SK-N-SH treated with all-trans-retinoic acid at 6 μM for 48 hours (cell line): ENCODE measurements around the gene AHCYL2.

Source experiments
- ARNTL ChIP-seq: fragments of 450-650 bp; formaldehyde crosslinking; IDR thresholded peaks from 2 replicates; pipeline ENCODE4 v1.5.0; 2020; ENCODE audit warnings: low read depth, mild to moderate bottlenecking, moderate library complexity, borderline replicate concordance
- BACH2 ChIP-seq: fragments of 250-450 bp; sonication (Bioruptor Pico); IDR thresholded peaks from 2 replicates; pipeline ENCODE4 v1.9.0; 2021; ENCODE audit warnings: mild to moderate bottlenecking, borderline replicate concordance
- ESRRG ChIP-seq: fragments of 250-450 bp; sonication (Bioruptor Pico); IDR thresholded peaks from 2 replicates; pipeline ENCODE4 v1.6.1; 2021; ENCODE audit warnings: mild to moderate bottlenecking
- GLIS3 ChIP-seq: fragments of 250-450 bp; sonication (Bioruptor Pico); IDR thresholded peaks from 2 replicates; pipeline ENCODE4 v1.5.0; 2020; ENCODE audit warnings: mild to moderate bottlenecking, moderate library complexity
- RARB ChIP-seq: fragments of 250-450 bp; sonication (Bioruptor Pico); IDR thresholded peaks from 2 replicates; pipeline ENCODE4 v1.8.0; 2021; ENCODE audit warnings: mild to moderate bottlenecking, moderate library complexity
- TOX ChIP-seq: fragments of 250-450 bp; sonication (Bioruptor Pico); IDR thresholded peaks from 2 replicates; pipeline ENCODE4 v1.8.0; 2021; ENCODE audit warnings: mild to moderate bottlenecking, moderate library complexity, borderline replicate concordance
- ZC3H10 ChIP-seq: fragments of 250-450 bp; sonication (Bioruptor Pico); IDR thresholded peaks from 2 replicates; pipeline ENCODE4 v1.5.1; 2021; ENCODE audit warnings: mild to moderate bottlenecking, moderate library complexity
- ZFP3 ChIP-seq: fragments of 250-450 bp; sonication (Bioruptor Pico); IDR thresholded peaks from 2 replicates; pipeline ENCODE4 v1.5.0; 2020; ENCODE audit warnings: mild to moderate bottlenecking, moderate library complexity
- ZNF565 ChIP-seq: fragments of 450-650 bp; formaldehyde crosslinking; conservative IDR thresholded peaks from 2 replicates; pipeline ENCODE4 v1.5.0; 2020; ENCODE audit warnings: low read depth, mild to moderate bottlenecking, moderate library complexity
- ZNF70 ChIP-seq: fragments of 450-650 bp; formaldehyde crosslinking; IDR thresholded peaks from 2 replicates; pipeline ENCODE4 v1.5.0; 2020; ENCODE audit warnings: mild to moderate bottlenecking, moderate library complexity
- TF ChIP-seq, protein P1 (sequence below): fragments of 250-450 bp; sonication (Bioruptor Pico); IDR thresholded peaks from 2 replicates; pipeline ENCODE4 v1.8.0; 2020; ENCODE audit warnings: mild to moderate bottlenecking, moderate library complexity, borderline replicate concordance

DNA sequence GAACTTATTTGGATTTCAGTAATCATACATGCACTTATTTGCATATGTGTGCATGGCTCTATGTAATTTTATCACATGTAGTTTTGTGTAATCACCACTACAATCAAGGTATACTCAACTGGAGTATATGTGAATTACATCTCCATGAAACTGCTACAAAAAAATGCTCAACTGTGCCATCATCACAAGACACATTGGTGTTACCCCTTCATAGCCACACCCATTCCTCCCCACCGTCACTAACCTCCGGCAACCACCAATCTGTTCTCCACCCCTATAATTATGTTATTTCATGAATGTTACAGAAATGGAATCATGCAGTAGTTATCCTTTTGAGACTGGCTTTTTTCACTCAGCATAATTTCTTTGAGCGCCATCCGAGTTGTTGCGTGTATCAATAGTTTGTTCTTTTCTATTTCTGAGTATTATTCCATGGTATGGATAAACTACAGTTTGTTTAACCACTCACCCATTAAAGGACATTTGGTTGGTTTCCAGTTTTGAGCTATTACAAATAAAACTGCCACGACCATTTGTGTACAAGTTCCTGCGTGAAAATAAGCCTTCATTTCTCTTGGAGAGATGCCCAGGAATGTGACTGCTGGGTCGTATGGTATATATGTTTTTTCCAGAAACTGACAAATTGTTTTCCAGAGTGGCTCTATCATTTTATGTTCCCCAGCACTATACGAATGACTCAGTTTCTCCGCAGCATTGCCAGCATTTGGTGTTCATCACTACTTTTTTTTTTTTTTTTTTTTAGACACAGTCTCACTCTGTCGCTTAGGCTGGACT, 47.7 kb upstream of the AHCYL2 start:
- TF ChIP-seq ARNTL (no peak), ZNF70 (CRISPR knock-in tag) (no peak), TOX (CRISPR knock-in tag) (no peak), GLIS3 (CRISPR knock-in tag) (no peak), BACH2 (CRISPR knock-in tag) (no peak), ZFP3 (CRISPR knock-in tag) (no peak), ESRRG (CRISPR knock-in tag) (no peak), ZC3H10 (CRISPR knock-in tag) (no peak), ZNF565 (CRISPR knock-in tag) (no peak), RARB (CRISPR knock-in tag) (no peak)
- TF ChIP-seq, protein P1, sequence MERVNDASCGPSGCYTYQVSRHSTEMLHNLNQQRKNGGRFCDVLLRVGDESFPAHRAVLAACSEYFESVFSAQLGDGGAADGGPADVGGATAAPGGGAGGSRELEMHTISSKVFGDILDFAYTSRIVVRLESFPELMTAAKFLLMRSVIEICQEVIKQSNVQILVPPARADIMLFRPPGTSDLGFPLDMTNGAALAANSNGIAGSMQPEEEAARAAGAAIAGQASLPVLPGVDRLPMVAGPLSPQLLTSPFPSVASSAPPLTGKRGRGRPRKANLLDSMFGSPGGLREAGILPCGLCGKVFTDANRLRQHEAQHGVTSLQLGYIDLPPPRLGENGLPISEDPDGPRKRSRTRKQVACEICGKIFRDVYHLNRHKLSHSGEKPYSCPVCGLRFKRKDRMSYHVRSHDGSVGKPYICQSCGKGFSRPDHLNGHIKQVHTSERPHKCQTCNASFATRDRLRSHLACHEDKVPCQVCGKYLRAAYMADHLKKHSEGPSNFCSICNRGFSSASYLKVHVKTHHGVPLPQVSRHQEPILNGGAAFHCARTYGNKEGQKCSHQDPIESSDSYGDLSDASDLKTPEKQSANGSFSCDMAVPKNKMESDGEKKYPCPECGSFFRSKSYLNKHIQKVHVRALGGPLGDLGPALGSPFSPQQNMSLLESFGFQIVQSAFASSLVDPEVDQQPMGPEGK: no peak
